ENCODE data around the gene CEP57L1. TPM values are rescaled to one million over a fixed set of nuclear protein-coding genes. Genes with fewer than 3 reads are reported as not detected.

The CEP57L1 gene
- total RNA-seq, 1 experiment from 2014 or later, result 20.7 TPM

DNA sequence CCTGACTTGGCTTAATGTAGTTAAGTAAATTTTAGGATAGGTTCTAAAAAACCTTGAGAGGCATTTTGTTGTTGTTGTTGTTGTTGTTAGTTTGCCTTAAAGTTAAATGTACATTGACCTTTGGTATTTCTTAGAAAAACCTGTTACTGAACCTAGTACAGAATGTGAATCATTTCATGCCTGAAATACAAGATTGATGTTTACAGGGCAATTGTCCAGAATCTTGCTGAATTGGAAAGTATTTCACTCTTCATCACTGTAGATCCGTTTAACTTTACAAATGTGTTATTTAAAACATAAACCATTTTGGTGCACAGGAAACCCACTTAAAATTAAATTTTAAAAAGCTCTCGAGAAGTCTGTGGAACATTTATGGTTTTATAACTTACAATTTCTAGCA is 75.0 kb downstream of the CEP57L1 start (continued):
- TF ChIP-seq REST (IDR thresholded peaks at IDR 0.05; ENCODE audit: low read depth) (no peak), TCF7L2 (IDR thresholded peaks at IDR 0.05; ENCODE audit: borderline replicate concordance, extremely low read depth, insufficient read depth, insufficient read length) (no peak), YY1 (IDR thresholded peaks at IDR 0.05; ENCODE audit: extremely low read depth, insufficient replicate concordance, low read depth, low read length) (no peak), EZH2 (IDR thresholded peaks at IDR 0.05) (no peak)
- TF ChIP-seq, protein P1, sequence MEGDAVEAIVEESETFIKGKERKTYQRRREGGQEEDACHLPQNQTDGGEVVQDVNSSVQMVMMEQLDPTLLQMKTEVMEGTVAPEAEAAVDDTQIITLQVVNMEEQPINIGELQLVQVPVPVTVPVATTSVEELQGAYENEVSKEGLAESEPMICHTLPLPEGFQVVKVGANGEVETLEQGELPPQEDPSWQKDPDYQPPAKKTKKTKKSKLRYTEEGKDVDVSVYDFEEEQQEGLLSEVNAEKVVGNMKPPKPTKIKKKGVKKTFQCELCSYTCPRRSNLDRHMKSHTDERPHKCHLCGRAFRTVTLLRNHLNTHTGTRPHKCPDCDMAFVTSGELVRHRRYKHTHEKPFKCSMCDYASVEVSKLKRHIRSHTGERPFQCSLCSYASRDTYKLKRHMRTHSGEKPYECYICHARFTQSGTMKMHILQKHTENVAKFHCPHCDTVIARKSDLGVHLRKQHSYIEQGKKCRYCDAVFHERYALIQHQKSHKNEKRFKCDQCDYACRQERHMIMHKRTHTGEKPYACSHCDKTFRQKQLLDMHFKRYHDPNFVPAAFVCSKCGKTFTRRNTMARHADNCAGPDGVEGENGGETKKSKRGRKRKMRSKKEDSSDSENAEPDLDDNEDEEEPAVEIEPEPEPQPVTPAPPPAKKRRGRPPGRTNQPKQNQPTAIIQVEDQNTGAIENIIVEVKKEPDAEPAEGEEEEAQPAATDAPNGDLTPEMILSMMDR (IDR thresholded peaks at IDR 0.05 in 2 of 3, conservative IDR thresholded peaks at IDR 0.05 in 1 of 3; ENCODE audit: borderline replicate concordance in 1 of 3, insufficient read depth in 1 of 3, low read depth in 2 of 3, low read length in 2 of 3), result no peak

DNA sequence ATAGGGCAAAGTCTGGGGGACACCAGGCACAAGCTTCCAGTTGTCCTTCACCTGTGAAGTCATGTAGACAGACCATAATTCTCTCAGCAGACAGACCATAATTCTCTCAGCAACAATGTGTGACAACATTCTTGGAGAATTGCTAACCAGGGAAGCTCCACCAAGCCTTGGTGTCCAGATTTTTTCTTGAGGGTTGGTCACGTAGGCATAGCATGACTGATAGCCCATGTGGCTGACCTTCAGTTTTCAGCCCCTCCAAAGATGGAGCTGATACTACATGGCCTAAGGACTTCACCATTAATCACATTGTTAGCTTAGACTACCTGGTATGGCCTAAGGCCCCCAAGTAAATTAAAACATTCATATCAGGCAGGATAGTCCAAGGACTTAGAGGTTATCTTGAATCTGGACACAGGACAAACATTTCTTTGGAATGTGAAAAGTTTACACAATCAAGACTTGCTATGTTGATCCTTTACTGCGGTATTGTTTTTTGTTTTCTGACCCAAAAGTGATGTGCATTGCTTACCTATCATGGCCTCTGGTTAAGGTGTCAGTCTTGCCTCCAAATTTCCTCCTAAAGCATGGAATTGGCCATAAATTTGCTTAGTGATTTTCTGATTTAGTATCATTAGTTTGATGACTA is 76.9 kb downstream of the CEP57L1 start:
- RAD21 ChIA-PET (ENCODE audit: low non-redundant PET in 1 of 2, low total read pairs in 2 of 2, uncharacterized antibody in 2 of 2, unreplicated experiment in 2 of 2), result no interaction called here
- POLR2A ChIA-PET, result no interaction called here
- CTCF ChIA-PET, result no interaction called here
- no peaks in the 10 kb centered on the region for H3K9me2 ChIP-seq (ENCODE audit: insufficient read depth)
- H3K27me3 ChIP-seq (ENCODE audit: insufficient read depth, low read length), result no peaks in the 10 kb centered on the region
- H3K4me2 ChIP-seq (ENCODE audit: low read length), result no peak overlapping the region
- intact Hi-C loops (cut with micrococcal nuclease), result no loop called here
- no TSS peak for BruUV-seq (replicated peaks)
- H3K9ac ChIP-seq (ENCODE audit: low read length), result no peak overlapping the region
- TF ChIP-seq JUND (IDR thresholded peaks at IDR 0.05), result no peak
- no peak for TF ChIP-seq EZH2phosphoT487 (IDR thresholded peaks at IDR 0.05; ENCODE audit: borderline replicate concordance)
- H3K4me3 ChIP-seq (replicated peaks in 1 of 2; ENCODE audit: low read depth in 1 of 2, low read length in 2 of 2), result no peak overlapping the region
- no peak overlapping the region for H3K27ac ChIP-seq (ENCODE audit: low read depth, low read length)
- H3K9me3 ChIP-seq (ENCODE audit: control insufficient read depth in 1 of 2, insufficient read depth in 1 of 2, low read depth in 1 of 2, low read length in 2 of 2), result no peaks in the 10 kb centered on the region
- H3K79me2 ChIP-seq (ENCODE audit: insufficient read depth, low read length), result no peaks in the 10 kb centered on the region
- no peak for DNase-seq (ENCODE audit: low read depth, low spot score)
- H3K36me3 ChIP-seq (ENCODE audit: control insufficient read depth in 1 of 2, insufficient read depth in 2 of 2, low read length in 2 of 2), result no peaks in the 10 kb centered on the region
- H4K20me1 ChIP-seq (ENCODE audit: insufficient read depth), result no peaks in the 10 kb centered on the region
- H3K4me1 ChIP-seq (ENCODE audit: control insufficient read depth in 1 of 2, insufficient read depth in 2 of 2, low read length in 2 of 2), result no peaks in the 10 kb centered on the region
- no peak overlapping the region for H2AFZ ChIP-seq (ENCODE audit: low read depth, low read length, poor library complexity, severe bottlenecking)
- ATAC-seq, result no peak

All from HCT116 (cell line).